LNCAP (cell line): ENCODE measurements around the gene MAPK11.

Source experiments
- TF ChIP-seq, protein P1 (sequence below): fragments of 450-650 bp; IDR thresholded peaks from 2 replicates; pipeline ENCODE4 v1.5.1; 2017; ENCODE audit warnings: mild to moderate bottlenecking

The MAPK11 gene

DNA sequence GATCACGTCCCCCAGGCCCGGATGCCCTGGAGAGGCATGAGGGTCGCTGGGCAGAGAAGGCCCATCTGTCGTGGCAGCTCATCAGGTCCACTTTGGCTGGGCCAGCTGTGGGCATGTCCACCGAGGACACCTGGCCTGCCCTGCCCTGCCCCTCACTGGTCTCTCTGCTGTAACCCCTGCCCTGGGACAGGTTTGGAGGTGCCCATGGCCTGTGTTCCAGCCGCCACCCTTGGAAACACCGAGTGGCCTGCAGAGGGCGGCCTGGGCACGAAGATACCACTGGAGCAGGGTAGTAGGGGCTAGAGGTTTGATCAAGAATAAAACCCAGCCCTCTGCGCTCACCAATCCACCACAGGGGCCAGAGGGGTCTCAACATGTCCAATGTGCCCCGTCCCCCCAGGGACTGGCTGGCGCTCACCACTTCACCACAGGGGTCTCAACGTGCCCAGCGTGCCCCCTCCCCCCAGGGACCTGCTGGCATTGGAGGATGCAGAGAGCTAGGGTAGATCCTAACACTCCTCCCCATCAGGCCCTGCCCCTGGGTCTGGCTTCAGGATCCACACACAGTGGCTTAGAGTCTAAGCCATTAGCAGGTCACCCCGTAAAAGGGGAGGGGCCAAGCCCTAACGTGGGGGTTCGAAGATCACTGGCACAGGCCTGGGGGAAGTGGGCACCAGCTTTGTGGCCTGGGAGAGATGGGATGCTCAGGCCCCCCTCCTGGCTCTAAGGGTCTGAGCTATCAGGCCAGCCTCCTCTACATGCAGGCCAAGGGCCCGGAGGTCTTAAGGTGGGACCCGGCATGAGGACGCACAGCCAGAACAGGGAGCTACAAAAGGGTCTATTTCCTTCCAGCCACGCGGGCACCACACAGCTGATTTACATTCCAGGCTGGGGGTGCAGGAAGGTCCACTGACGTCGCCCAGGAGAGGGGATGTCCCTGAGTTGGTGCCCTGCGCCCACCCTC lies 17.8 kb downstream of the MAPK11 start:
- TF ChIP-seq, protein P1, sequence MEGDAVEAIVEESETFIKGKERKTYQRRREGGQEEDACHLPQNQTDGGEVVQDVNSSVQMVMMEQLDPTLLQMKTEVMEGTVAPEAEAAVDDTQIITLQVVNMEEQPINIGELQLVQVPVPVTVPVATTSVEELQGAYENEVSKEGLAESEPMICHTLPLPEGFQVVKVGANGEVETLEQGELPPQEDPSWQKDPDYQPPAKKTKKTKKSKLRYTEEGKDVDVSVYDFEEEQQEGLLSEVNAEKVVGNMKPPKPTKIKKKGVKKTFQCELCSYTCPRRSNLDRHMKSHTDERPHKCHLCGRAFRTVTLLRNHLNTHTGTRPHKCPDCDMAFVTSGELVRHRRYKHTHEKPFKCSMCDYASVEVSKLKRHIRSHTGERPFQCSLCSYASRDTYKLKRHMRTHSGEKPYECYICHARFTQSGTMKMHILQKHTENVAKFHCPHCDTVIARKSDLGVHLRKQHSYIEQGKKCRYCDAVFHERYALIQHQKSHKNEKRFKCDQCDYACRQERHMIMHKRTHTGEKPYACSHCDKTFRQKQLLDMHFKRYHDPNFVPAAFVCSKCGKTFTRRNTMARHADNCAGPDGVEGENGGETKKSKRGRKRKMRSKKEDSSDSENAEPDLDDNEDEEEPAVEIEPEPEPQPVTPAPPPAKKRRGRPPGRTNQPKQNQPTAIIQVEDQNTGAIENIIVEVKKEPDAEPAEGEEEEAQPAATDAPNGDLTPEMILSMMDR = peak; percentile 65

DNA sequence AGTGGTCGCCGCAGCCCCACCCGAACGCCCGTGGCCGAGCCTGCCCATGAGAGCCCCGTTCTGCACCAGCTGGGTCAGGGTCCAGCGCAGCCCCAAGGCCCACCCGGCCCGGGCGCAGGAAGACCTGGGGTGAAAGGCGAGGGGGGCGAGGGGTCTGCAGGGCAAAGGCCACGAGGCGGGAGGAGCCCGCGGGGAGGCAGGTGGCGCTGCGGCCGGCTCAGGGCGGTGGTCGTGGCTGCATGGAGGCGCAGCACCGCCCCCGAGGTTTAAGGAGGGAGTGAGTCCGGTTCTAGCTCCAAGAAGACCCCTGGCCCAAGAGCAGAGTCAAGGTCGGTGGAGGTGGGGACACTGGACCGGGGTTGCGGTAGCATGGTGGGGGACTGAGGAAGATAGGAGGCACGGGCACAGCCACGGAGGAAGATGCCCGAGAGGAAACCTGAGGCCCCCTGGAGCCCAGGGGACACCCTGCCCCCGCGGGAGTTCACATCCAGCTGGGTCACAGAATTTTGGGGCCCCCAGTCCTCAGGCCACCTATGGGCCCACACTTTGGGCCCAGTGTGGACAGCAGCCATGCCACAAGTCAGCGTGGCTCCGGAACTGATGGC lies 18.6 kb downstream of the MAPK11 start:
- TF ChIP-seq, protein P1 = no peak

DNA sequence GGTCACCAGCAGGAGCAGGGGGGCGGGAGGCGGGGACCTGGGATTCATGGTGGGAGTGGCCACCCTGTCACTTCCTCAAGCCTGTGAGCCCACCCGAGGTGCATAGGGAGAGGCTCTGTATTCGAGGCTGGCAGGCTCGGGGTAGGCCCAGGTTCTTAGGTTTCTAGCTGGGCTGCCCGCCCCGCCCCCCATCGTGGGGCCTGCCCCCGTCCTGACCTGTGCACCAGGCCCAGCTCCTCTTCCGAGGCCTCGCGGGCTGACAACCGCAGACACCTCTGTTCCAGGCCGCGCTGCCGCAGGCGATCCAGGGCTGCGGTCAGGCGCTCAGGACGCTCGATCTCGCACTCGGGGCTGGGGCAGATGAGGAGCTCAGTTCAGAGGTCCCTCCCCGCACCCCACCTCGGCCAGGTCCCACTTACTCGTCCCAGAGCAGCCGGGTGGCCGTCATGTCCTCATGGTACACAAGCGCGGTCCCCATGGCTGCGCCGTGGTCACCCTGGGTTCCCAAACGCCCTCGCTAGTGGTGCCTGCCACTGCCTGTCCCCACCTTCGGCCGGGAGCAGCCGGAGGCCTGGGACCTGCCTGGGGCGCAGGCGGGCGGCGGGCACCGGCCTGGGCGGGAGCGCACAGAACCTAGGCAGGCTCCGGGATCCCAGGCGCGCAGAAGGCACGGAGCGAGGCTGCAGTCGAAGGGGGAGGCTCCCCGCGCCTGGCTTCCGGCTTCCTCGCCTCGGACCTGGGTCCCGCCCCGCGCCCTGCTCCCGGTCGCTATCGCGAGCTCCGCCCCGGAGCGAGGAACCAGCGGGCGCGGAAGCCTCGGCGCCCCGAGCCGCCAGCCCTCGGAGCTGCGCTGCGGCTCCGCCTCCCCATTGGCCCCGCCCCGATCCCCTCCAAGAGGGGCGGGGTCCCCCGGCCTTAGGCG lies 19.4 kb downstream of the MAPK11 start, which contains the start of gene HDAC10:
Gene HDAC10, minus strand, starts transcription at position 711 of the 922 bp plus-strand sequence. Its CDS starts 233 bp downstream, at position 478.
- TF ChIP-seq, protein P1 = no peak

DNA sequence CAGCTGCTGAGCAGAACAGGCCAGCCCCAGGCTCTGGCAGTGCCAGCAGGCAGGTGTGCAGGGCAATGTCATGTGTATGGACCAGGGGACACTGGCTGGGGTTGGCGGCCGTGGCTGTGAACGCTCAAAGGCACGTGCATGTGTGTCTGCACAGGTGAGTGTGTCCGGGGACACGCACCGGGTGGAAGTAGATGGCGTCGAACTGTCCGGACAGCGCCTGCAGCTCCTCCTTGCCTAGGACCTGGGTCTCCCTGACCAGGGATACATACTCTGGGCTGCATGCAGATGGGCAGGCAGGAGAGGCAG lies 20.0 kb downstream of the MAPK11 start:
- TF ChIP-seq, protein P1 = no peak

DNA sequence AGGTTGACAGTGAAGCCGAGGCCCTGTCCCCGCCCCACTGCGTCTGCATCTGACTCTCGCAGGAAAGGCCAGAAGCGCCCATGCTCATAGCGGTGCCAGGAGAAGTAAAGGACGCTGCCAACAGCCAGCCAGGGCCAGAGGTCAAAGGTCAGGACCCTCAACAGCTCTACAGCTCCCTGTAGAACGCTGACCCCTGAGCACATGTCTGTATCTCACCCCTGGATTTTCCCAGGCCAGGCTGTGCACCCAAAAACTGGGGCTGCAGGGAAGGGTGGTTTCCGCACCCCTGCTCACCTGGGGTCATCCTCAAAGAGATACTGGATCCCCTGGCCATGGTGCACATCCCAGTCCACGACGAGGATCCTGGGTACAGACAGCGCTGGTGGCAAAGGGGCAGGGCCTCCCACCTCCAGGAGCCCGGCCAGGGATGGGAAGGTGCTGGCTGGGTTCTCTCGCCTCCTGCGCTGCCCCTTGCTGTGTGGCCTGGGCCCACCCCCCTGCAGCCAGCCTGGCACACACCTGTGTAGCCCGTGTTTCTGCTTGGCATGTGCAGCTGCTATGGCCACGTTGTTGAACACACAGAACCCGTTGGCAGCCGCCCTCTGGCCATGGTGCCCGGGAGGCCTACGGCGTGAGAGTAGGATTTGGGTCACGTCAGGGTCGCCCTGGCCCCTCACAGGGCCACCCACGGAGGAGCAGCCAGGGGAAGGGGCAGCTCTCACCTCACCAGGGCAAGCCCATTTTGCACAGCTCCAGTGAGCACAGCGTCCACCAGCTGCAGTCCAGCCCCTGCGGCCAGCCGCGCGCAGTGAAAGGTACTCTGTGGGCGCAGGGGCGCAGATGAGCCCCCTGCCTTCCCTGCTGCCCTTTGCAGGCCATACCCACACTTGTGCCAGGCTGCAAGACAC lies 20.6 kb downstream of the MAPK11 start:
- TF ChIP-seq, protein P1 = no peak

DNA sequence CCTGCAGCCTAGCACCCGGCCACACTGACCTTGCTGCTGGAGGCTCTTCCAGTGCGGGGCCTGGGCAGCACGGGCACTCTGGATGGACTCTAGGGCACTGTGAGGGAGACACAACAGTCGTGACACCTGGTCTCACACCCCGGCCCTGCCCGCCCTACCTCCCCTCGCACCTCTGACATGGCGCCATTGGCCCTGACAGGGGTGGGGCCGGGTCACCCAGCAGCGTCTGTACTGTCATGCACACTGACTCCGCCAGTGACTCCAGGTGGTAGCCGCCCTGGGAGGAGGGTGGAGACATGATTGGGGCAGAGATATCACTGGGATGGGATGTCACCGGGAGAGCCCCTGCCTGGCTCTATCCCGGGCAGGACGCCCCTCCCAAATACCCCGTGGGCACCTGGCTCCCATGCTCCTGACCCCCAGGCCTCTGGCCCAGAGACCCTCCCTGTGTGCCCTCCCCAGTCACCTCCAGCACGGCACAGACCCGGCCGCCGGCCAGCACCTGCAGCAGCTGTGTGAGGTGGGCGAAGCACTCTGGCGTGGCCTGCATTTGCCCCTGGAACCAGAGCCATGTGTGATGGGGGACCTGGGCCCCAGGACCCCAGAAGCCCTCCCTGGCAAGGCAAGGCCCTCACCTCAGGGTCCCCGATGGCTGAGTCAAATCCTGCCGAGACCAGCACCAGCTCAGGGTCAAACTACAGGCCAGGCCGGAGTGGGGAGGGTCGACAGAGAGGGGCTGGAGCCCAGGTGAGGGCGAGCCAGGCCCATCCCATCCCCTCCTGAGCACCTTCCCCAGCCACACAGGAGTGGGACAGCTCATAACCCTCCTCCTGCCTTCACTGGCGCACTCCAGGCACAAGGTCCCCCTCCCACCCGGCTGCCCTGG lies 21.7 kb downstream of the MAPK11 start:
- TF ChIP-seq, protein P1 = no peak
